ENCODE measurements around the gene ATP6V1F.
"Not testable (repeated sequence)": the region's sequence is repeated elsewhere in the genome, so short reads cannot be mapped to it uniquely, and the experiment has no call there.

ATP6V1F gene

GRCh38 chr7:128904381-128905197 lies 41.9 kb downstream of the ATP6V1F start:
- peak; percentile 16 to 48 for DNase-seq

GRCh38 chr7:128906001-128906765 lies 43.5 kb downstream of the ATP6V1F start:
- no peak for DNase-seq

- DNase-seq, result no peak
These were observed 44.3 kb downstream of the ATP6V1F start for GRCh38 chr7:128906766-128907559.

GRCh38 chr7:128908750-128909624 lies 46.3 kb downstream of the ATP6V1F start:
- DNase-seq, result no peak

GRCh38 chr7:128909625-128910568 lies 47.2 kb downstream of the ATP6V1F start:
- DNase-seq, result no peak

GRCh38 chr7:128910569-128910945 lies 47.9 kb downstream of the ATP6V1F start, which contains the start of gene KCP:
Gene KCP (minus strand): TSS chr7:128910709. CDS start chr7:128910676, 33 bp downstream.
- no peak for DNase-seq

GRCh38 chr7:128911423-128912031 lies 48.9 kb downstream of the ATP6V1F start:
- no peak for DNase-seq

- DNase-seq, result no peak
These were observed 49.6 kb downstream of the ATP6V1F start for GRCh38 chr7:128912281-128912680.

- DNase-seq, result not testable (repeated sequence)
These were observed 50.2 kb downstream of the ATP6V1F start for GRCh38 chr7:128912709-128913495.

- no peak for DNase-seq
These were observed 51.4 kb downstream of the ATP6V1F start for GRCh38 chr7:128913870-128914565.

GRCh38 chr7:128914566-128915151 lies 52.0 kb downstream of the ATP6V1F start:
- no peak for DNase-seq

GRCh38 chr7:128915271-128915819 lies 52.7 kb downstream of the ATP6V1F start:
- DNase-seq, result no peak

Data from NCI-H446 (cell line).